ENCODE data around the gene KRTAP13-3.

Gene KRTAP13-3

GRCh38 chr21:30425826-30426225 lies at the start of gene KRTAP13-3:
Gene KRTAP13-3, minus strand, starts transcription at chr21:30425926. Its CDS starts 14 bp downstream, at chr21:30425912.
- DNase-seq (ENCODE audit: low read depth in 2 of 2) = no peak

GRCh38 chr21:30468900-30469714 lies 43.4 kb upstream of the KRTAP13-3 start:
- DNase-seq (ENCODE audit: low read depth in 2 of 2) = no peak

- DNase-seq (ENCODE audit: low read depth in 2 of 2) = no peak
Observed at GRCh38 chr21:30463713-30464112, 38.0 kb upstream of the KRTAP13-3 start.

- no peak for DNase-seq (ENCODE audit: low read depth in 2 of 2)
Observed at GRCh38 chr21:30448514-30448913, 22.8 kb upstream of the KRTAP13-3 start.

GRCh38 chr21:30447056-30447455 lies 21.3 kb upstream of the KRTAP13-3 start:
- no peak for DNase-seq (ENCODE audit: low read depth in 2 of 2)

GRCh38 chr21:30444204-30444603 lies 18.5 kb upstream of the KRTAP13-3 start:
- DNase-seq (ENCODE audit: low read depth in 2 of 2) = no peak

- DNase-seq (ENCODE audit: low read depth in 2 of 2) = no peak
Observed at GRCh38 chr21:30443226-30443625, 17.5 kb upstream of the KRTAP13-3 start.

- DNase-seq (ENCODE audit: low read depth in 2 of 2) = no peak
Observed at GRCh38 chr21:30439975-30440374, 14.2 kb upstream of the KRTAP13-3 start, which contains the start of gene KRTAP15-1. Gene KRTAP15-1, plus strand, starts transcription at chr21:30440275. Its CDS starts 53 bp downstream, at chr21:30440328.

- DNase-seq (ENCODE audit: low read depth in 2 of 2) = no peak
Observed at GRCh38 chr21:30437010-30437565, 11.4 kb upstream of the KRTAP13-3 start.

- no peak for DNase-seq (ENCODE audit: low read depth in 2 of 2)
Observed at GRCh38 chr21:30434033-30434631, 8.4 kb upstream of the KRTAP13-3 start.

- no peak for DNase-seq (ENCODE audit: low read depth in 2 of 2)
Observed at GRCh38 chr21:30430170-30430655, 4.5 kb upstream of the KRTAP13-3 start, which contains the start of gene KRTAP13-4. Gene KRTAP13-4, plus strand, starts transcription at chr21:30430220. Its CDS starts 56 bp downstream, at chr21:30430276.

GRCh38 chr21:30426731-30427130 lies 1.0 kb upstream of the KRTAP13-3 start:
- DNase-seq (ENCODE audit: low read depth in 2 of 2) = no peak

GRCh38 chr21:30415993-30416392 lies 9.7 kb downstream of the KRTAP13-3 start:
- DNase-seq (ENCODE audit: low read depth in 2 of 2) = no peak

- DNase-seq (ENCODE audit: low read depth in 2 of 2) = no peak
Observed at GRCh38 chr21:30408782-30409494, 16.8 kb downstream of the KRTAP13-3 start.

GRCh38 chr21:30395731-30396130 lies 30.0 kb downstream of the KRTAP13-3 start, which contains the start of gene KRTAP13-1:
Gene KRTAP13-1, plus strand, starts transcription at chr21:30396031. Its CDS starts 56 bp downstream, at chr21:30396087.
- DNase-seq (ENCODE audit: low read depth in 2 of 2) = no peak

- no peak for DNase-seq (ENCODE audit: low read depth in 2 of 2)
Observed at GRCh38 chr21:30391492-30392025, 34.2 kb downstream of the KRTAP13-3 start.

GRCh38 chr21:30382201-30382600 lies 43.5 kb downstream of the KRTAP13-3 start:
- no peak for DNase-seq (ENCODE audit: low read depth in 2 of 2)

Measured in stimulated activated CD8-positive, alpha-beta memory T cell treated with anti-CD3 and anti-CD28 coated beads, Interleukin-2, amount 100 ng/mL, for 1 hour (primary cell).